Suprapubic skin (tissue), 4 donors: ENCODE results near the gene WWC1. TPM values are rescaled to one million over a fixed set of nuclear protein-coding genes. Genes with fewer than 3 reads are reported as not detected.

Experiments used
- DNase-seq, 2 donors: peaks; one replicate each; pipeline ENCODE4 v3.0.0-alpha.2; 2019; ENCODE audit warnings: low spot score in 2 of 2
- H3K27ac ChIP-seq: fragments of 200-600 bp; sonication (generic); one replicate; pipeline ENCODE4 v1.5.1; 2019
- H3K27me3 ChIP-seq: fragments of 200-600 bp; sonication (generic); one replicate; pipeline ENCODE4 v1.5.1; 2019
- H3K36me3 ChIP-seq: fragments of 200-600 bp; sonication (generic); one replicate; pipeline ENCODE4 v1.5.1; 2019
- H3K4me1 ChIP-seq: fragments of 200-600 bp; sonication (generic); one replicate; pipeline ENCODE4 v1.5.1; 2019
- H3K4me3 ChIP-seq: fragments of 200-600 bp; sonication (generic); one replicate; pipeline ENCODE4 v1.5.1; 2019; ENCODE audit warnings: mild to moderate bottlenecking
- H3K9me3 ChIP-seq: fragments of 200-600 bp; sonication (generic); one replicate; pipeline ENCODE4 v1.5.1; 2019
- CTCF ChIP-seq, 2 donors: fragments of 200-600 bp in 1 of 2; fragments of 450-650 bp in 1 of 2; sonication (generic) in 1 of 2; IDR thresholded peaks; one replicate each; pipeline ENCODE4 v1.5.1; 2016 to 2019; ENCODE audit warnings: antibody characterized with exemption in 2 of 2, mild to moderate bottlenecking in 1 of 2, moderate library complexity in 1 of 2
- EP300 ChIP-seq: sonication (generic); formaldehyde crosslinking; IDR thresholded peaks from one replicate; pipeline ENCODE4 v1.6.1; 2017; ENCODE audit warnings: antibody characterized with exemption
- POLR2A ChIP-seq, 2 donors: fragments of 450-650 bp; IDR thresholded peaks; one replicate each; pipeline ENCODE4 v1.6.1; 2017; ENCODE audit warnings: antibody characterized with exemption in 2 of 2, mild to moderate bottlenecking in 2 of 2, moderate library complexity in 2 of 2
- POLR2AphosphoS5 ChIP-seq, 3 donors: sonication (generic); formaldehyde crosslinking; IDR thresholded peaks; one replicate each; pipeline ENCODE4 v1.6.1; 2017; ENCODE audit warnings: antibody characterized with exemption in 3 of 3
- WGBS: methylation state at CpG from one replicate; pipeline ENCODE4 v1.1.5; 2018; 5-methylcytosine and 5-hydroxymethylcytosine counted together
- total RNA-seq, 4 donors: library from RNA; depleted of rRNA; stranded (reverse); fragments of >200 nt; gene quantifications; one replicate each; pipeline ENCODE4 v1.1.0, GENCODE V29; 2016

Gene WWC1
- total RNA-seq, 4 donors from 2014 or later, result 28.3 to 38.3 (median 31.6) TPM

- TF ChIP-seq POLR2A (IDR thresholded peaks at IDR 0.05) (no peak), POLR2AphosphoS5 (IDR thresholded peaks at IDR 0.05) (no peak), CTCF (IDR thresholded peaks at IDR 0.05) (no peak), EP300 (no peak)
- WGBS, result 62% methylated on average over 15 of the region's 15 CpGs
- H3K27ac ChIP-seq, result no peak overlapping the region
- H3K27me3 ChIP-seq, result no peaks in the 10 kb centered on the region
- H3K4me1 ChIP-seq, result no peaks in the 10 kb centered on the region
- H3K9me3 ChIP-seq, result no peaks in the 10 kb centered on the region
- no peak for DNase-seq
- no peak overlapping the region for H3K4me3 ChIP-seq
- H3K36me3 ChIP-seq, result no peaks in the 10 kb centered on the region
Observed at GRCh38 chr5:168260353-168261226, 30.9 kb upstream of the WWC1 start.

- DNase-seq, result no peak
- Histone ChIP-seq H3K4me1 (no peaks in the 10 kb centered on the region), H3K4me3 (no peak overlapping the region), H3K36me3 (no peaks in the 10 kb centered on the region), H3K9me3 (no peaks in the 10 kb centered on the region), H3K27me3 (no peaks in the 10 kb centered on the region), H3K27ac (no peak overlapping the region)
- WGBS, result 55% methylated on average over 3 of the region's 3 CpGs
- TF ChIP-seq POLR2AphosphoS5 (IDR thresholded peaks at IDR 0.05), result no peak
- TF ChIP-seq CTCF (IDR thresholded peaks at IDR 0.05), result no peak
- TF ChIP-seq EP300, result no peak
- no peak for TF ChIP-seq POLR2A (IDR thresholded peaks at IDR 0.05)
Observed at GRCh38 chr5:168261227-168261571, 30.2 kb upstream of the WWC1 start.

DNA sequence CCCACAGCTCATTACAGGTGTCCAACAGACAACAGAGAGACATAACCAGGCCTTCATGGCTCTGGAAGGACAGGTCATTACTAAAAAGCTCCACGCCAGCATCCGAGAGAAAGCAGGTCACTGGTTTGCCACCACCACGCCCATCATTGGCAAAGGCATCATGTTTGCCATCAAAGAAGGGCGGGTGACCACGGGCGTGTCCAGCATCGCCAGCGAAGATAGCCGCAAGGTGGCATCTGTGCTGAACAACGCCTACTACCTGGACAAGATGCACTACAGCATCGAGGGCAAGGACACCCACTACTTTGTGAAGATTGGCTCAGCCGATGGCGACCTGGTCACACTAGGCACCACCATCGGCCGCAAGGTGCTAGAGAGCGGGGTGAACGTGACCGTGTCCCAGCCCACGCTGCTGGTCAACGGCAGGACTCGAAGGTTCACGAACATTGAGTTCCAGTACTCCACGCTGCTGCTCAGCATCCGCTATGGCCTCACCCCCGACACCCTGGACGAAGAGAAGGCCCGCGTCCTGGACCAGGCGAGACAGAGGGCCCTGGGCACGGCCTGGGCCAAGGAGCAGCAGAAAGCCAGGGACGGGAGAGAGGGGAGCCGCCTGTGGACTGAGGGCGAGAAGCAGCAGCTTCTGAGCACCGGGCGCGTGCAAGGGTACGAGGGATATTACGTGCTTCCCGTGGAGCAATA, 29.3 kb upstream of the WWC1 start:
- no peaks in the 10 kb centered on the region for H3K36me3 ChIP-seq
- H3K27me3 ChIP-seq, result no peaks in the 10 kb centered on the region
- no peaks in the 10 kb centered on the region for H3K9me3 ChIP-seq
- TF ChIP-seq EP300, result no peak
- no peaks in the 10 kb centered on the region for H3K4me1 ChIP-seq
- H3K4me3 ChIP-seq, result no peak overlapping the region
- no peak for DNase-seq
- H3K27ac ChIP-seq, result no peak overlapping the region
- 95% methylated on average over 20 of the region's 39 CpGs for WGBS

DNA sequence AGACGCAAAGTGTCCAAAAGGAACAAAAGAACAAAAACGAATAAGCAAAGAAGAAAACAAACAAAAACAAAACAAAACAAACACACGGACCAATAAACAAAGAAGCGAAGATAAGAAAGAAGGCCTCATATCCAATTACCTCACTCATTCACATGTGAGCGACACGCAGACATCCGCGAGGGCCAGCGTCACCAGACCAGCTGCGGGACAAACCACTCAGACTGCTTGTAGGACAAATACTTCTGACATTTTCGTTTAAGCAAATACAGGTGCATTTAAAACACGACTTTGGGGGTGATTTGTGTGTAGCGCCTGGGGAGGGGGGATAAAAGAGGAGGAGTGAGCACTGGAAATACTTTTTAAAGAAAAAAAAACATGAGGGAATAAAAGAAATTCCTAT, 28.3 kb upstream of the WWC1 start:
- Histone ChIP-seq H3K9me3 (no peaks in the 10 kb centered on the region), H3K27me3 (no peaks in the 10 kb centered on the region), H3K4me3 (no peak overlapping the region), H3K27ac (no peak overlapping the region), H3K36me3 (no peaks in the 10 kb centered on the region), H3K4me1 (no peaks in the 10 kb centered on the region)
- 87% methylated on average over 13 of the region's 13 CpGs for WGBS
- no peak for TF ChIP-seq POLR2AphosphoS5 (IDR thresholded peaks at IDR 0.05)
- no peak for TF ChIP-seq EP300
- no peak for TF ChIP-seq POLR2A (IDR thresholded peaks at IDR 0.05)
- TF ChIP-seq CTCF (IDR thresholded peaks at IDR 0.05), result no peak
- no peak for DNase-seq

GRCh38 chr5:168266016-168266415, 25.4 kb upstream of the WWC1 start:
- WGBS, result 97% methylated on average over 3 of the region's 6 CpGs
- TF ChIP-seq CTCF (IDR thresholded peaks at IDR 0.05), result no peak
- TF ChIP-seq POLR2A (IDR thresholded peaks at IDR 0.05), result no peak
- no peak for TF ChIP-seq POLR2AphosphoS5 (IDR thresholded peaks at IDR 0.05)
- no peak for TF ChIP-seq EP300
- Histone ChIP-seq H3K36me3 (no peaks in the 10 kb centered on the region), H3K27me3 (no peaks in the 10 kb centered on the region), H3K4me1 (peaks cover 18% of the 10 kb centered on the region), H3K4me3 (no peak overlapping the region), H3K27ac (no peak overlapping the region), H3K9me3 (no peaks in the 10 kb centered on the region)
- DNase-seq, result no peak
